Hepatocyte (in vitro differentiated cells): ENCODE results near the gene SLC25A6. TPM values are rescaled to one million over a fixed set of nuclear protein-coding genes. Genes with fewer than 3 reads are reported as not detected.

ENCODE experiments used
- DNase-seq: peaks from one replicate; pipeline ENCODE4 v3.0.0-alpha.2; 2016; ENCODE audit warnings: low spot score
- H2AFZ ChIP-seq: fragments of 200-600 bp; sonication (generic); 2 replicates; pipeline ENCODE4 v1.6.0; 2016; ENCODE audit warnings: antibody characterized with exemption, mild to moderate bottlenecking
- H3K27ac ChIP-seq: fragments of 200-600 bp; sonication (generic); 2 replicates; pipeline ENCODE4 v1.5.1; 2016; ENCODE audit warnings: mild to moderate bottlenecking
- H3K27me3 ChIP-seq: fragments of 200-600 bp; sonication (generic); 2 replicates; pipeline ENCODE4 v1.6.1; 2016
- H3K36me3 ChIP-seq: fragments of 200-600 bp; sonication (generic); replicated peaks from 2 replicates; pipeline ENCODE4 v1.5.1; 2016; ENCODE audit warnings: low read depth; ENCODE audit not compliant: insufficient read depth
- H3K4me1 ChIP-seq: fragments of 200-600 bp; sonication (generic); 2 replicates; pipeline ENCODE4 v1.5.1; 2016; ENCODE audit warnings: mild to moderate bottlenecking, moderate library complexity; ENCODE audit not compliant: insufficient read depth
- H3K4me2 ChIP-seq: fragments of 200-600 bp; sonication (generic); 2 replicates; pipeline ENCODE4 v1.6.0; 2016
- H3K4me3 ChIP-seq: fragments of 200-600 bp; sonication (generic); 2 replicates; pipeline ENCODE4 v1.5.1; 2016; ENCODE audit warnings: mild to moderate bottlenecking
- H3K79me2 ChIP-seq: fragments of 200-600 bp; sonication (generic); 2 replicates; pipeline ENCODE4 v1.6.0; 2017; ENCODE audit warnings: mild to moderate bottlenecking
- H3K9me2 ChIP-seq: fragments of 200-600 bp; sonication (generic); replicated peaks from 2 replicates; pipeline ENCODE4 v1.6.0; 2017; ENCODE audit warnings: mild to moderate bottlenecking; ENCODE audit not compliant: insufficient read depth
- H3K9me3 ChIP-seq: fragments of 200-600 bp; sonication (generic); 2 replicates; pipeline ENCODE4 v1.5.1; 2016; ENCODE audit warnings: low read depth, mild to moderate bottlenecking
- H4K20me1 ChIP-seq: fragments of 200-600 bp; sonication (generic); 2 replicates; pipeline ENCODE4 v1.6.0; 2016; ENCODE audit warnings: mild to moderate bottlenecking; ENCODE audit not compliant: insufficient read depth, poor library complexity, severe bottlenecking
- CTCF ChIP-seq: fragments of 200-600 bp; sonication (generic); IDR thresholded peaks from 2 replicates; pipeline ENCODE4 v1.5.1; 2016; ENCODE audit warnings: antibody characterized with exemption, mild to moderate bottlenecking; ENCODE audit not compliant: poor library complexity
- EZH2 ChIP-seq: fragments of 200-600 bp; sonication (generic); IDR thresholded peaks from 2 replicates; pipeline ENCODE4 v1.6.1; 2016; ENCODE audit warnings: antibody characterized with exemption, mild to moderate bottlenecking, borderline replicate concordance
- EZH2phosphoT487 ChIP-seq: fragments of 200-600 bp; sonication (generic); IDR thresholded peaks from one replicate; pipeline ENCODE4 v1.6.1; 2018; ENCODE audit warnings: antibody characterized with exemption, mild to moderate bottlenecking, low read depth, moderate library complexity; ENCODE audit not compliant: unreplicated experiment, severe bottlenecking
- WGBS: methylation state at CpG from one replicate; pipeline ENCODE4 v1.1.6; 2016; ENCODE audit warnings: low lambda C conversion rate; ENCODE audit errors: missing lambda C conversion rate; 5-methylcytosine and 5-hydroxymethylcytosine counted together
- polyA plus RNA-seq: library from polyadenylated mRNA; unstranded; fragments of >200 nt; fragmentation: Nextera tagmentation; extraction: Ambion mirVana; gene quantifications from 2 replicates; pipeline ENCODE4 v1.2.1, GENCODE V29; 2016
- total RNA-seq: library from RNA; depleted of rRNA; stranded (reverse); fragments of >200 nt; gene quantifications from 2 replicates; pipeline ENCODE4 v1.2.3, GENCODE V29; 2014

SLC25A6 gene
- total and polyA plus RNA-seq, 2 experiments from 2014 or later, result 359 to 364 TPM

- Histone ChIP-seq H4K20me1 (peaks cover 52% of the 10 kb centered on the region), H3K36me3 (no peaks in the 10 kb centered on the region), H3K4me3 (no peak overlapping the region), H3K27me3 (no peaks in the 10 kb centered on the region), H3K9me2 (no peaks in the 10 kb centered on the region), H3K27ac (no peak overlapping the region), H3K9me3 (no peaks in the 10 kb centered on the region), H3K4me1 (peaks cover 15% of the 10 kb centered on the region), H3K4me2 (peak overlapping the region; percentile 95), H3K79me2 (peaks cover 56% of the 10 kb centered on the region), H2AFZ (no peak overlapping the region)
- TF ChIP-seq EZH2 (no peak), EZH2phosphoT487 (no peak), CTCF (no peak)
- 95% methylated on average over 51 of the region's 51 CpGs for WGBS
- DNase-seq, result no peak
Measured at GRCh38 chrX:1389181-1389992, 2.5 kb downstream of the SLC25A6 start.

- H3K27me3 ChIP-seq, result no peaks in the 10 kb centered on the region
- no peak overlapping the region for H2AFZ ChIP-seq
- peak overlapping the region; percentile 33 for H3K4me2 ChIP-seq
- no peak overlapping the region for H3K4me3 ChIP-seq
- 84% methylated on average over 4 of the region's 4 CpGs for WGBS
- H4K20me1 ChIP-seq, result peaks cover 52% of the 10 kb centered on the region
- no peaks in the 10 kb centered on the region for H3K9me2 ChIP-seq
- peaks cover 15% of the 10 kb centered on the region for H3K4me1 ChIP-seq
- no peaks in the 10 kb centered on the region for H3K36me3 ChIP-seq
- no peak for TF ChIP-seq CTCF
- no peak for TF ChIP-seq EZH2
- TF ChIP-seq EZH2phosphoT487, result no peak
- H3K79me2 ChIP-seq, result peaks cover 51% of the 10 kb centered on the region
- H3K27ac ChIP-seq, result no peak overlapping the region
- H3K9me3 ChIP-seq, result no peaks in the 10 kb centered on the region
- DNase-seq, result no peak
Measured at GRCh38 chrX:1388651-1389050, 3.3 kb downstream of the SLC25A6 start.

- Histone ChIP-seq H2AFZ (no peak overlapping the region), H3K79me2 (peaks cover 43% of the 10 kb centered on the region), H3K4me1 (peaks cover 15% of the 10 kb centered on the region), H3K4me3 (no peak overlapping the region), H4K20me1 (peaks cover 52% of the 10 kb centered on the region), H3K36me3 (no peaks in the 10 kb centered on the region), H3K27ac (no peak overlapping the region), H3K4me2 (no peak overlapping the region), H3K9me2 (no peaks in the 10 kb centered on the region), H3K9me3 (no peaks in the 10 kb centered on the region), H3K27me3 (no peaks in the 10 kb centered on the region)
- WGBS, result 97% methylated on average over 34 of the region's 43 CpGs
- TF ChIP-seq EZH2phosphoT487, result no peak
- no peak for TF ChIP-seq CTCF
- TF ChIP-seq EZH2, result no peak
- no peak for DNase-seq
Measured at GRCh38 chrX:1387141-1387776, 4.7 kb downstream of the SLC25A6 start.
